Measurements from ENCODE around the gene LARGE1. TPM values are rescaled to one million over a fixed set of nuclear protein-coding genes. Genes with fewer than 3 reads are reported as not detected.

The LARGE1 gene
- polyA plus RNA-seq, 4 donors: 24.6 to 29.6 (median 26.8) TPM

DNA sequence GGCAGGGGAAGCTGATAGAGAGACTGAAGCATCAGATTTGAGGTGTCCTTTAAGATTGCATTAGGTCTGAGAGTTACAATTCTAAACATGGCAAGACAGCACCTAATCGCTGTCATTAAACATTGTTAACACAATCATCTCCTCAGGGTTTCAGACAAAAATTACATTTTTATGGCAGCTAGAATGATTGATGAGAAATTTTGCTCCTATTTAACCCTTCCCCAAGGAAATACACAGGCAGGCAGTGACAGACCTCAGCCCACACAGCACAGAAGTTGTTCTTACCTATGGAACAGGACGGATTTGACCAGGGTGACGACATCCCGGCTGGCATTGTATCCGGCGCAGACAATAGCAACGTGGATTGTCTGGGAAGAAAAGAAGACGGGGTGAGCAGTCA is 294.3 kb downstream of the LARGE1 start:
- DNase-seq (ENCODE audit: low read depth in 4 of 4, low spot score in 2 of 4): no peak

DNA sequence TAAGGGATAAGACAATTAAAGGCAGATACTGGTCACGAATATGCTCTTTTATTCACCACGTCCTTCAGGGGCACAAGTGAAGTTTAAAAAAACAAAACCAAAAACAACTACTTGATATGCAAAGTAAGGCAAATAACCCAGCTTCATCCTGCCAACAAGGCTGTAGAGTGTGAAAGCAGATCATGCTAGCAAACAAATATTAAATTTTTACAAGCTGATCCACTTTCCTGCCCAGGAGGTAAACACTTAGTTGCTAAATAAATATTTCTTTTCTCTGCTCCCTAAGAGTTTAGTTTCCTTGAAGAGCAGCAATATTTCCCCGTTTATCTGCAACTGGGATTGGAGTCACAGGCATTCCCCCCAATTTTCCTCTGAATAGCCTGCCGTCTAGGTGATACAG is 300.2 kb downstream of the LARGE1 start:
- DNase-seq (ENCODE audit: low read depth in 4 of 4, low spot score in 2 of 4): no peak

GRCh38 chr22:33606504-33606903 is 313.8 kb downstream of the LARGE1 start:
- no peak for DNase-seq (ENCODE audit: low read depth in 4 of 4, low spot score in 2 of 4)

- no peak for DNase-seq (ENCODE audit: low read depth in 4 of 4, low spot score in 2 of 4)
Measured at GRCh38 chr22:33605666-33606065, 314.6 kb downstream of the LARGE1 start.

DNA sequence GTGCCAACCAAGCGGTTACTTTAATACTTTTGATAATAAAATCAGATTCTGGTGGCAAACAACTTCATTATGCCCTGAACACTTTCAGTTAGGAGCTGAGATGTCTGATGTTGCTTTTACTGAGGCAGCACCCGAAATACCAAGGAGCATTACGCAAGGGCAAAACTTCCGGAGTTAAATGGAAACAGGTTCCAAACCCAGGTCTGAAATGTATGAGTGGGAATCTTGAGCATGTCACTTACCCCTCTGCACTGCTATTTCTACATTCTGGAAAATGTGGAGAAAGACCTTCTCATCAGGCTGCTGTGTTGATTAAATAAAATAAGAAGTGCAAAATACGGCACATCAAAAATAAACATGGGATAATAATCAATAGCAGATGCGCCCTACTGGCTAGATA is 315.1 kb downstream of the LARGE1 start:
- DNase-seq (ENCODE audit: low read depth in 4 of 4, low spot score in 2 of 4): no peak

DNA sequence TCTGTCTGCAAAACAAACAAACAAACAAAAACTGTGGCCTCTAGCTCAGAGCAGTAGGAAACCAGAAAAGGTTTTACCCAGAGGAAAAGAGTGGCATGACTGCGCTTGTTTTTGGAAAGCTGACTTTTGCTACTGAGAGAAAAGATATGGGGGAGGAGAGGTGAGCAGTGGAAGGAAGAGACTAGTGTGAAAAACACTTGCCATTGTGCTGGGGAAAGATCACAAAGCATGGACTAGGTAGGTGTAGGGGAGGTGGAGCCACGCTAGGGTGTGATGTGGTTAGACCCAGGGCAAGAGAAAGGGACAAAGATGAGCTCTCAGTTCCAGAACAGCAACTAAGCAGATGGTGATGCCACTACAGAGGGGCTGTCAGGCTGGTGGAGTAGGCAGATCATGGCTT is 319.2 kb downstream of the LARGE1 start:
- no peak for DNase-seq (ENCODE audit: low read depth in 4 of 4, low spot score in 2 of 4)

DNA sequence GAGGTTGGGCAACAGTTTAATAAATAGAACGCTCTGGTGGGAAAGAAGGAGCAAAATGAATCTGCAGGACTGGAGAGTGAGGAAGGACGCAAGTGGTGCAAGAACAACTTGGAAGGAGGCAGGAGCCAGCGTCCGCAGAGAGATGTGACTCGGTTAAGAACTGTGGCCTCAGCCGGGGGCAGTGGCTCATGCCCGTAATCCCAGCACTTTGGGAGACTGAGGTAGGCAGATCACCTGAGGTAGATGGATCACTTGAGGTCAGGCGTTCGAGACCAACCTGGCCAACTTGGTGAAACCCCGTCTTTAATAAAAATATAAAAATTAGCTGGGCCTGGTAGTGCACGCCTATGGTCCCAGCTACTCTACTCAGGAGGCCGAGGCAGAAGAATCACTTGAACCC is 319.7 kb downstream of the LARGE1 start:
- DNase-seq (ENCODE audit: low read depth in 4 of 4, low spot score in 2 of 4): no peak

GRCh38 chr22:33600113-33600512 is 320.2 kb downstream of the LARGE1 start:
- DNase-seq (ENCODE audit: low read depth in 4 of 4, low spot score in 2 of 4): no peak

- DNase-seq (ENCODE audit: low read depth in 4 of 4, low spot score in 2 of 4): no peak
Measured at GRCh38 chr22:33599596-33599995, 320.7 kb downstream of the LARGE1 start.

DNA sequence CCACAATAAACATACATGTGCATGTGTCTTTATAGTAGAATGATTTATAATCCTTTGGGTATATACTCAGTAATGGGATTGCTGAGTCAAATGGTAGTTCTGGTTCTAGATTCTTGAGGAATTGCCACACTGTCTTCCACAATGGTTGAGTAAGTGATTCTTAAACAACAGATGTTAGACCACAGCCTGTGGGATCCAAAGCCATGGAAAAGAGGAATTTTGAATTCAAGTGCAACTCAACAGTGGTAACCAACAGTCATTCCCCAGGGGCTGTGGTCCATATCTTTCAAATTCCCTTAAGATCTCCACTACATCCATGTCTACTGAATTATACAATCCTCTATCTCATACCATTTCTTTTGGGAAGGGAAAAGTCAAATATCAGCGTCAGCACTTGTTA is 321.5 kb downstream of the LARGE1 start:
- no peak for DNase-seq (ENCODE audit: low read depth in 4 of 4, low spot score in 2 of 4)

DNA sequence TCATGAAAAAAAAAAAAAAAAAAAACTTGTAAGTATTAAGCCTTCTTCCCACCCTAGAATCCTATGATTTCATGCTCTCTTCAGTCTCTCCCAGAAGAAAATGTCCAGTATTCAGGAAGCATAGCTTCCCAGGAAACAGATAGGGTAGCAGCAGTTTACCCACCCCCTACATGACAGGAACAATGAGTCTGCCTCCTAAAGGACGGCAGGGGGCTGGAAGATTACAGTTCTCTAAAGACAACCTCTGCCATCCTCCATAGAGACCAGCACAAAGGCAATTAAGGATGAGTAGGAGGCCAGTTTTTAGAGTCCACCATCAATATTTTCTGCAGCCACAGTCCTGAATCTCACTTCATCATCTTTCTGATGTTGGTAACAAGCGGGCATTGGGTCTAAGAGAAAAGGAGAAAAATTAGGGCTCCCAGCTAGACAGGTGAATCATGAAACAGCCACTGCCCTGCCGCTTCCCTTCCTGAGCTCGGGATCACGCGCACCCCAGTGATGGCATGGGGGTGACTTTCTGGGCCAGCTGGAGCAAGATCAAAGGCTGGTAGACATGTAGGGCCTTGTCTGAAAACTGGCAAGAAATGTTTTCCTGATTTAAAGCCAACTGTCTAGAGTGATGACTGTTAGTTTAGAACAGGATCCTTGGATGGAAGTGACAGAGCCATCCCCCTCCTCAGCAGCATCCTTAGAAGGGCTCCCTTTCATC is 322.8 kb downstream of the LARGE1 start:
- DNase-seq (ENCODE audit: low read depth in 4 of 4, low spot score in 2 of 4): no peak

- no peak for DNase-seq (ENCODE audit: low read depth in 4 of 4, low spot score in 2 of 4)
Measured at GRCh38 chr22:33593818-33594217, 326.5 kb downstream of the LARGE1 start.

DNA sequence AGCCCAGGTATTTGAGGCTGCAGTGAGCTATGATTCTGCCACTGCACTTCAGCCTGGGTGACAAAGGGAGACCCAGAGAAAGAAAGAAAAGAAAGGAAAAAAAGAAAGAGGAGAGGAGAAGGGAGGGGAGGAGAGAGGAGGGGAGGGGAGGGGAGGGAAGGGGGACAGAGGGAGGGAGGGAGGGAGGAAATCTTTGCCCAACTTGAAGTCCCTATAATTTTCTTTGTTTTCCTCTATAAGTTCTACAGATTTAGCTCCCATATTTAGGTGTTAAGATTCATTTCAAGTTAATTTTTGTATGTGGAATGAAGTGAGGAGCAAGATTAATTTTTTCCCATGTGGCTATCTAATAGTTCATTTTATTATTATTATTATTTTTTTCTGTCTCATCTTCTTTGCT is 328.3 kb downstream of the LARGE1 start:
- no peak for DNase-seq (ENCODE audit: low read depth in 4 of 4, low spot score in 2 of 4)

DNA sequence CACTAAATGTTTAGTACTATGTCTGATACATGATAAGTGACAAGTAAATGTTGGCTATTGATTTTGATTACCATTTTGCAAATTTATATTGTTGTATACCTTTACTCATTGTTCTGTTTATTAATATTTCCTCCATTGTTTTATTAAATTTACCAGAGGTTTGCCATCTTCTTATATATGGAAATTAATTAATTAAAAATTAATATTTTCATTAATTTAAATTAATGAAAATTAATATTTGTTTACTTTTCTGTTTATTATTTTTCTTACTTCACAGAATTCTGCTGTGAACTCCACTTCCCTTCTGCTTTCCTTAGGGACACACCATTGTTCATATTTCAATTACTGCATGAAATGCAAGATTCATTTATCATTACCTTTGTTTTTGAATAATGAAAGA is 331.0 kb downstream of the LARGE1 start:
- no peak for DNase-seq (ENCODE audit: low read depth in 4 of 4, low spot score in 2 of 4)

DNA sequence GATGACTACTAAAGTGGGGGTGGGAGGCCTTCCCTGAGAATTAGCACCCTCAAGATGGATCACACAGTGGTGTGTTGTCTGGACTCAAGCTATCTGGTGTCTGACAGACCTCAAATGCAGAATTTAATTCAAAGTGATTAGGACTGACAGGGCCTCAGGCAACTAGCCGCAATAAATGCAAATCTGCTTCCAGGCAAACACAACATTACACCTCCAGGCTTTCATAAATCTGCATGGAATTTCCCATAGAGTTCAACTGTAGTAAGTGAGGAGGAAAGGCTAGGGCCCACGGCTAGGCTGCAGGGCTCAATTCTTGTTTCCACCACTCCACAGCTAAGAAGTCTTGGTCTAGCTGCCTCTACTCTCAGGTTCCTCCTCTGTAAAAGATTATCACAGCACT is 331.4 kb downstream of the LARGE1 start:
- no peak for DNase-seq (ENCODE audit: low read depth in 4 of 4, low spot score in 2 of 4)

DNA sequence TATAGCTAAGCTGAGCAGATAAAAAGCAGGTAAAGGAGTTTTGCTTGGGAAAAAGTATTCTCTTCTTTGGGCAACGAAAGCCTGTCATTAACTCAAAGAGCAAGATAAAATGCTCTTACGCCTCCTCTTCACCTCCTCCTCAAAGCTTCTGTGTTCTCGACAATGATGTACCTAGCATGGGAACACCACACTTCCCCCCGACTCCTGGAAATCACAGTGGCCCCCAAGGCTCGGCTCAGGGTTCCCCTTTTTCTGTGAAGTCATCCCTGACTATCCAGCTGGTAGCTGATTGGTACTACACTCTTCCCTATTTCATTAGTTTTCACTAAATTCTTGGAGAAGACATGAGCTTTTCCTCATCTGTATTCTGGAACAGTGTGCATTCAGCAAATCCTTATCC is 336.1 kb downstream of the LARGE1 start:
- no peak for DNase-seq (ENCODE audit: low read depth in 4 of 4, low spot score in 2 of 4)

DNA sequence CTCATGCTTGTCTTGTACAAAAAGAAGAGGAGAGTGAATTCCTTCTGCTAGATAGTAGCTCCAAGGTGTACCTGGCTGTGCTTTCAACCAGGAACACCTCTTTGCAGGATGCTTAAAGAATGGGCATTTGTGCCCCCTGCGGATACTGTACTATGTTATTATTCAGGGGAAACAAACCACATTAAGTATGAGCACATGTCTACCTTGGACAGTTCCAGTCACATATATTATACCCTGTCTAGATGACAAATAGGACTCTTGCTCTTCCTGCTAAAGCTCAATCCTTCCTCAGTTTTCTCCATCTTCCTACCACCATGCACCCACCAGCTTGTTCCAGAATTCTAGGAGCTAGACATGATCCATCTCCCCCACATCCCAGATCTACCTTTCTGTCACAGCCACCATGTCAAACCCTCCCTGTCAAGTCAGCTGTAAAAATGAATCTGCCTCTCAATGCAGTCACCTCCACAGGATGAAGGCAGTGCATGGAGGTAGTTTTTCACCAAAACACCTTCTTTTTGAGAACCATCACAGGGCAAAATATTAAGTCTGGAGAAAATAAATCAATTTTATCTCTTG is 337.4 kb downstream of the LARGE1 start:
- DNase-seq (ENCODE audit: low read depth in 4 of 4, low spot score in 2 of 4): no peak

DNA sequence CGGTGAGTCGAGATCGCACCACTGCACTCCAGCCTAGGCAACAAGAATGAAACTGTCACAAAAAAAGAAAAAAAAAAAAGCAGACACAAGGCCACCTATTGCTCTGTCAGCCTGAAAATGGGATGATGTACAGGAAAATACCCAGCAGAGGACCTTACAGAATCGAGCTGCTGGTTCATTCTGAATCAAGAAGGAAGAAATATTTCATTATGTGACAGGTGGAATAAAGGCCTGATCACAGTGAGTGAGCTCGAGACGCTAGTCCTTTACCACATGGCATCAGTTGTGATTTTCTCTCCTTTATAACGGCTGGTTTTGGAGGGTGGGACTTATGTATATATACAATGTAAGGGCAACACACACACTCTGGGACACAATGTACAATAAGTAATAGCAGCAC is 340.0 kb downstream of the LARGE1 start:
- no peak for DNase-seq (ENCODE audit: low read depth in 4 of 4, low spot score in 2 of 4)

DNA sequence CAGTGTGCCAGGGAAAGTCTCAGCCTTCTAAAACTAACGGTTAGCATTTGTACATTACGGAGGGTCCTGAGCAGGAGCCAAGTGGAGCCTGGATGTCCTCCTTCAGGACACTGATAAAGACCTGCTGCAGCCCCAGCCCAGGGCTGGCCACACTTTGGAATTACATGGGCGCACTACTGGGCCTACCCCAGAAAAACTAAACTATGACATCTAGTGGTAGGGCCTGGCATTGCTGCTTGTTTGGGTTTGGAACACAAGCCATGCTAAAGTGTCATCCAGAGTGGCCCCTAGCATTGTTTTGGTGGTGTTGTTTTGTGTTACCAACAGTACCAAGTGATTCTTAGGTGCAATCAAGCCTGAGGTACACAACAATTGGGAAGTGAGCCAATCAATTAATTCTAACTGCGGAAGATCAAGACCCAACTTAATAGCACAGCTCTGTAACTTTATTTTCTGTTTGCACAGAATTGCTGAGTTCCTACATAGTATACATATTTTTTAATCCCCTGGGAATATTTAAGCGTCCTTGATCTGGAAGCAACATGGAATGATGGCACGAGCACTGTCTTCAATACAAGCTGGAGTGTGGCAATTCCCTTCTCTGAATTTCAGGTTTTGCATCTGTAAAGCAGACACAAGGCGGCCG is 340.7 kb downstream of the LARGE1 start:
- no peak for DNase-seq (ENCODE audit: low read depth in 4 of 4, low spot score in 2 of 4)

- no peak for DNase-seq (ENCODE audit: low read depth in 4 of 4, low spot score in 2 of 4)
Measured at GRCh38 chr22:33578752-33579151, 341.5 kb downstream of the LARGE1 start.

- DNase-seq (ENCODE audit: low read depth in 4 of 4, low spot score in 2 of 4): no peak
Measured at GRCh38 chr22:33577862-33578411, 342.3 kb downstream of the LARGE1 start.

DNA sequence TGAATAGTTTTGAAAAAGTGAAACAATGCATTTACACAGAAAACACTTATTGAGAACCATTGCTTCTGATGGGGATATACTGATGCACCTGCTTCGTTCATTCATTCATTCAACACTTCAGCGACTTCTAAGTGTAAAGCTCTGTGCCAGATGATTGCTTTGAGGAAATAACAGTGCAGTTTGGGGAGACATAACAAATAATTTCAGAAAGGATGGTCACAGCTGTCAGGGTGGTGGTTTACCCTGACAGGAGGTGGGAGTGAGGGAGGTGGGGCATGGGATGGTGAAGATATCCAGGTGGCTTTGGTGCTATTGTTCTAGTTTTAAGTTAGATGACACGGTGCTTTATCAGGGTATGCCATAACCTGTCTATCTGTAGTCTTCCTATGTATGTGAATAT is 344.1 kb downstream of the LARGE1 start:
- DNase-seq (ENCODE audit: low read depth in 4 of 4, low spot score in 2 of 4): no peak

Data from left renal cortex interstitium (tissue), 4 donors.